Neural progenitor cell (in vitro differentiated cells): Measurements from ENCODE around the gene UBE2S. TPM values are rescaled to one million over a fixed set of nuclear protein-coding genes. Genes with fewer than 3 reads are reported as not detected.
"Not testable (repeated sequence)": the region's sequence is repeated elsewhere in the genome, so short reads cannot be mapped to it uniquely, and the experiment has no call there.

Source experiments
- DNase-seq: peaks from one replicate; pipeline ENCODE4 v3.0.0-alpha.2; 2016; ENCODE audit warnings: low spot score
- H2AFZ ChIP-seq: fragments of 200-600 bp; sonication (generic); replicated peaks from 2 replicates; pipeline ENCODE4 v1.6.1; 2016; ENCODE audit warnings: antibody characterized with exemption
- H3F3A ChIP-seq: fragments of 200-600 bp; sonication (generic); 2 replicates; pipeline ENCODE4 v1.6.1; 2016; ENCODE audit warnings: antibody characterized with exemption, low read depth
- H3K27ac ChIP-seq: fragments of 200-600 bp; sonication (generic); 2 replicates; pipeline ENCODE4 v1.5.1; 2016; ENCODE audit warnings: mild to moderate bottlenecking
- H3K27me3 ChIP-seq: fragments of 200-600 bp; sonication (generic); 2 replicates; pipeline ENCODE4 v1.6.1; 2016; ENCODE audit warnings: mild to moderate bottlenecking, moderate library complexity
- H3K36me3 ChIP-seq: fragments of 200-600 bp; sonication (generic); 2 replicates; pipeline ENCODE4 v1.5.1; 2016
- H3K4me1 ChIP-seq: fragments of 200-600 bp; sonication (generic); 2 replicates; pipeline ENCODE4 v1.6.1; 2016; ENCODE audit warnings: mixed run types
- H3K4me2 ChIP-seq: fragments of 200-600 bp; sonication (generic); 2 replicates; pipeline ENCODE4 v1.6.1; 2016
- H3K4me3 ChIP-seq: fragments of 200-600 bp; sonication (generic); 2 replicates; pipeline ENCODE4 v1.5.1; 2016
- H3K79me2 ChIP-seq: fragments of 200-600 bp; sonication (generic); 2 replicates; pipeline ENCODE4 v1.6.1; 2016; ENCODE audit warnings: low read depth
- H3K9ac ChIP-seq: fragments of 200-600 bp; sonication (generic); 2 replicates; pipeline ENCODE4 v1.6.1; 2016
- H3K9me3 ChIP-seq: fragments of 200-600 bp; sonication (generic); 2 replicates; pipeline ENCODE4 v1.5.1; 2016; ENCODE audit warnings: low read depth
- H4K20me1 ChIP-seq: fragments of 200-600 bp; sonication (generic); 2 replicates; pipeline ENCODE4 v1.6.1; 2016; ENCODE audit warnings: low read depth
- H3K27ac Mint-ChIP-seq: 3 replicates; pipeline ENCODE4 v1.8.0; 2021; ENCODE audit warnings: mixed read lengths
- H3K27me3 Mint-ChIP-seq: 2 replicates; pipeline ENCODE4 v1.8.0; 2022; ENCODE audit warnings: low read depth, mild to moderate bottlenecking, inconsistent platforms, moderate library complexity, mixed read lengths; ENCODE audit not compliant: insufficient read depth
- H3K36me3 Mint-ChIP-seq: 3 replicates; pipeline ENCODE4 v1.8.0; 2021; ENCODE audit warnings: mixed read lengths
- H3K4me1 Mint-ChIP-seq: 3 replicates; pipeline ENCODE4 v1.8.0; 2021; ENCODE audit warnings: mixed read lengths
- H3K4me3 Mint-ChIP-seq: 3 replicates; pipeline ENCODE4 v1.8.0; 2021; ENCODE audit warnings: mild to moderate bottlenecking, moderate library complexity, mixed read lengths
- H3K9me3 Mint-ChIP-seq: 3 replicates; pipeline ENCODE4 v1.8.0; 2020; ENCODE audit warnings: mixed read lengths
- CTCF ChIP-seq: fragments of 200-600 bp; sonication (generic); IDR thresholded peaks from 2 replicates; pipeline ENCODE4 v1.5.1; 2017; ENCODE audit warnings: antibody characterized with exemption, mild to moderate bottlenecking
- EZH2 ChIP-seq: fragments of 200-600 bp; sonication (generic); IDR thresholded peaks from 2 replicates; pipeline ENCODE4 v1.6.1; 2017; ENCODE audit warnings: antibody characterized with exemption, mild to moderate bottlenecking, moderate library complexity
- EZH2phosphoT487 ChIP-seq: fragments of 200-600 bp; sonication (generic); IDR thresholded peaks from 2 replicates; pipeline ENCODE4 v1.6.1; 2017; ENCODE audit warnings: antibody characterized with exemption
- total RNA-seq: library from RNA; depleted of rRNA; stranded (reverse); fragments of >200 nt; gene quantifications from 2 replicates; pipeline ENCODE4 v1.2.3, GENCODE V29; 2015; ENCODE audit warnings: low replicate concordance

Gene UBE2S
- total RNA-seq, 1 donor from 2014 or later: 118 TPM

- Histone ChIP-seq H3K4me1 (no peaks in the 10 kb centered on the region), H2AFZ (no peak overlapping the region), H4K20me1 (no peaks in the 10 kb centered on the region), H3K9me3 (no peaks in the 10 kb centered on the region), H3K79me2 (no peaks in the 10 kb centered on the region), H3F3A (no peaks in the 10 kb centered on the region), H3K4me2 (no peak overlapping the region), H3K4me3 (no peak overlapping the region), H3K36me3 (no peaks in the 10 kb centered on the region), H3K9ac (no peak overlapping the region), H3K27me3 (peaks cover 11% of the 10 kb centered on the region), H3K27ac (no peak overlapping the region)
- TF ChIP-seq EZH2 (no peak), EZH2phosphoT487 (no peak), CTCF (no peak)
- peak overlapping the region; percentile 55 for H3K4me3 Mint-ChIP-seq
- no peak for DNase-seq
- no peaks in the 10 kb centered on the region for H3K36me3 Mint-ChIP-seq
- no peak overlapping the region for H3K27ac Mint-ChIP-seq
- H3K27me3 Mint-ChIP-seq: peaks cover 12% of the 10 kb centered on the region
- H3K9me3 Mint-ChIP-seq: no peaks in the 10 kb centered on the region
- H3K4me1 Mint-ChIP-seq: no peaks in the 10 kb centered on the region
Measured at GRCh38 chr19:55424518-55424917, 16.9 kb upstream of the UBE2S start.

GRCh38 chr19:55423225-55424005 lies 15.8 kb upstream of the UBE2S start:
- Histone ChIP-seq H3K4me1 (no peaks in the 10 kb centered on the region), H3K36me3 (no peaks in the 10 kb centered on the region), H2AFZ (no peak overlapping the region), H4K20me1 (no peaks in the 10 kb centered on the region), H3K4me3 (no peak overlapping the region), H3K9ac (no peak overlapping the region), H3K9me3 (no peaks in the 10 kb centered on the region), H3K4me2 (no peak overlapping the region), H3F3A (no peaks in the 10 kb centered on the region), H3K27ac (no peak overlapping the region), H3K79me2 (no peaks in the 10 kb centered on the region), H3K27me3 (peaks cover 21% of the 10 kb centered on the region)
- no peak for DNase-seq
- Mint-ChIP-seq H3K27ac (no peak overlapping the region), H3K4me1 (no peaks in the 10 kb centered on the region), H3K36me3 (no peaks in the 10 kb centered on the region), H3K27me3 (peaks cover 12% of the 10 kb centered on the region), H3K9me3 (no peaks in the 10 kb centered on the region), H3K4me3 (no peak overlapping the region)
- TF ChIP-seq EZH2phosphoT487 (no peak), EZH2 (no peak), CTCF (no peak)

GRCh38 chr19:55421281-55421680 lies 13.7 kb upstream of the UBE2S start:
- not testable (repeated sequence) for H3K27ac ChIP-seq

GRCh38 chr19:55419624-55420236 lies 12.1 kb upstream of the UBE2S start:
- no peak overlapping the region for H3K27ac Mint-ChIP-seq
- Histone ChIP-seq H4K20me1 (no peaks in the 10 kb centered on the region), H3K27me3 (peaks cover 19% of the 10 kb centered on the region), H3K36me3 (no peaks in the 10 kb centered on the region), H3F3A (no peaks in the 10 kb centered on the region), H3K4me2 (no peak overlapping the region), H3K9ac (no peak overlapping the region), H3K27ac (no peak overlapping the region), H3K4me1 (no peaks in the 10 kb centered on the region), H3K4me3 (no peak overlapping the region), H3K9me3 (no peaks in the 10 kb centered on the region), H2AFZ (no peak overlapping the region), H3K79me2 (no peaks in the 10 kb centered on the region)
- no peak overlapping the region for H3K4me3 Mint-ChIP-seq
- no peak for TF ChIP-seq EZH2
- TF ChIP-seq EZH2phosphoT487: no peak
- no peak for TF ChIP-seq CTCF
- no peak for DNase-seq
- H3K36me3 Mint-ChIP-seq: no peaks in the 10 kb centered on the region
- no peaks in the 10 kb centered on the region for H3K9me3 Mint-ChIP-seq
- peaks cover 15% of the 10 kb centered on the region for H3K27me3 Mint-ChIP-seq
- peaks cover 5% of the 10 kb centered on the region for H3K4me1 Mint-ChIP-seq

More at GRCh38 chr19:55421281-55421680, 13.7 kb upstream of the UBE2S start:
- H3F3A ChIP-seq, DNase-seq, H3K36me3 Mint-ChIP-seq, H3K36me3 ChIP-seq, H3K79me2 ChIP-seq, H3K4me1 ChIP-seq, H3K4me3 ChIP-seq, H3K9me3 ChIP-seq, H3K4me3 Mint-ChIP-seq, H3K9ac ChIP-seq, H4K20me1 ChIP-seq, H3K4me1 Mint-ChIP-seq, H3K9me3 Mint-ChIP-seq, H3K4me2 ChIP-seq, H2AFZ ChIP-seq, H3K27ac Mint-ChIP-seq: not testable (repeated sequence)
- peaks cover 22% of the 10 kb centered on the region for H3K27me3 ChIP-seq
- H3K27me3 Mint-ChIP-seq: peaks cover 16% of the 10 kb centered on the region
